ENCODE measurements around the gene CCDC61. TPM values are rescaled to one million over a fixed set of nuclear protein-coding genes. Genes with fewer than 3 reads are reported as not detected.

The CCDC61 gene
- total RNA-seq, 2 donors from 2014 or later = 7.8 to 14.5 TPM

GRCh38 chr19:45953676-45954075 lies 41.6 kb upstream of the CCDC61 start:
- TF ChIP-seq POLR2A (IDR thresholded peaks at IDR 0.05) (no peak), CTCF (IDR thresholded peaks at IDR 0.05) (no peak)
- Histone ChIP-seq H3K27ac (no peak overlapping the region), H3K36me3 (replicated peaks in 1 of 2; ENCODE audit: insufficient read depth in 1 of 2, low read depth in 2 of 2) (no peaks in the 10 kb centered on the region), H3K27me3 (no peaks in the 10 kb centered on the region), H3K4me3 (no peak overlapping the region), H3K9me3 (no peaks in the 10 kb centered on the region), H3K4me1 (peaks cover 10% of the 10 kb centered on the region)
- intact Hi-C loops (cut with DNase I) = no loop called here
- WGBS, 2 donors = 85 to 88% methylated on average over 5 to 8 of the region's 8 CpGs
- DNase-seq (no peak), ATAC-seq (no peak)

GRCh38 chr19:45954156-45954555 lies 41.1 kb upstream of the CCDC61 start:
- TF ChIP-seq POLR2A (IDR thresholded peaks at IDR 0.05) (no peak), CTCF (IDR thresholded peaks at IDR 0.05) (no peak)
- H3K4me1 ChIP-seq = peaks cover 10% of the 10 kb centered on the region
- no peaks in the 10 kb centered on the region for H3K27me3 ChIP-seq
- no peak for ATAC-seq
- no peaks in the 10 kb centered on the region for H3K36me3 ChIP-seq (replicated peaks in 1 of 2; ENCODE audit: insufficient read depth in 1 of 2, low read depth in 2 of 2)
- H3K27ac ChIP-seq = no peak overlapping the region
- WGBS, 2 donors = 29 to 32% methylated on average over 6 to 9 of the region's 9 CpGs
- intact Hi-C loops (cut with DNase I) = no loop called here
- no peak for DNase-seq
- H3K4me3 ChIP-seq = no peak overlapping the region
- H3K9me3 ChIP-seq = no peaks in the 10 kb centered on the region

GRCh38 chr19:45955905-45956608 lies 39.2 kb upstream of the CCDC61 start:
- TF ChIP-seq CTCF (IDR thresholded peaks at IDR 0.05) (no peak), POLR2A (IDR thresholded peaks at IDR 0.05) (no peak)
- intact Hi-C loops (cut with DNase I) = no loop called here
- 39 to 41% methylated on average over 13 of the region's 13 CpGs for WGBS, 2 donors
- Histone ChIP-seq H3K27ac (no peak overlapping the region), H3K4me1 (peaks cover 14% of the 10 kb centered on the region), H3K36me3 (replicated peaks in 1 of 2; ENCODE audit: insufficient read depth in 1 of 2, low read depth in 2 of 2) (no peaks in the 10 kb centered on the region), H3K4me3 (no peak overlapping the region), H3K27me3 (no peaks in the 10 kb centered on the region), H3K9me3 (no peaks in the 10 kb centered on the region)
- DNase-seq (peak in 3 of 4 donors; percentile 14 to 28 (median 23)), ATAC-seq (peak; percentile 51)

GRCh38 chr19:45958320-45958719 lies 36.9 kb upstream of the CCDC61 start:
- no peak overlapping the region for H3K27ac ChIP-seq
- H3K36me3 ChIP-seq (replicated peaks in 1 of 2; ENCODE audit: insufficient read depth in 1 of 2, low read depth in 2 of 2) = no peaks in the 10 kb centered on the region
- H3K4me3 ChIP-seq = no peak overlapping the region
- ATAC-seq = no peak
- TF ChIP-seq CTCF (IDR thresholded peaks at IDR 0.05) (no peak), POLR2A (IDR thresholded peaks at IDR 0.05) (no peak)
- no peak for DNase-seq
- peaks cover 4% of the 10 kb centered on the region for H3K4me1 ChIP-seq
- intact Hi-C loops (cut with DNase I) = no loop called here
- 83 to 86% methylated on average over 6 of the region's 6 CpGs for WGBS, 2 donors
- no peaks in the 10 kb centered on the region for H3K9me3 ChIP-seq
- H3K27me3 ChIP-seq = no peaks in the 10 kb centered on the region

All from body of pancreas (tissue), 4 donors.